GM23338 (cell line): ENCODE results near the gene MYOZ1. TPM values are rescaled to one million over a fixed set of nuclear protein-coding genes. Genes with fewer than 3 reads are reported as not detected.
A peak's percentile ranks its signal among the peaks of the same experiment; 100 is the strongest.

Source experiments
- ATAC-seq: fragments of 200-7000 bp; cut with Tn5 transposase; 3 replicates; pipeline ENCODE4 v1.9.1; 2020
- DNase-seq: peaks from one replicate; pipeline ENCODE4 v3.0.0-alpha.2; 2015; ENCODE audit warnings: low spot score
- H2AFZ ChIP-seq: fragments of 200-600 bp; sonication (generic); 2 replicates; pipeline ENCODE4 v1.8.0; 2016; ENCODE audit warnings: antibody characterized with exemption, mild to moderate bottlenecking, moderate library complexity
- H3F3A ChIP-seq: fragments of 200-600 bp; sonication (generic); replicated peaks from 2 replicates; pipeline ENCODE4 v1.8.0; 2017; ENCODE audit warnings: antibody characterized with exemption, mixed run types, low read depth
- H3K27ac ChIP-seq: fragments of 200-600 bp; sonication (generic); 2 replicates; pipeline ENCODE4 v1.6.1; 2016; ENCODE audit warnings: low read depth
- H3K27me3 ChIP-seq: fragments of 200-600 bp; sonication (generic); 2 replicates; pipeline ENCODE4 v1.8.0; 2016; ENCODE audit warnings: mild to moderate bottlenecking, mixed run types, moderate library complexity; ENCODE audit not compliant: insufficient read depth
- H3K36me3 ChIP-seq: fragments of 200-600 bp; sonication (generic); 2 replicates; pipeline ENCODE4 v1.8.0; 2016; ENCODE audit warnings: mild to moderate bottlenecking; ENCODE audit not compliant: insufficient read depth
- H3K4me1 ChIP-seq: fragments of 200-600 bp; sonication (generic); 2 replicates; pipeline ENCODE4 v1.8.0; 2016; ENCODE audit warnings: mild to moderate bottlenecking, moderate library complexity; ENCODE audit not compliant: insufficient read depth
- H3K4me2 ChIP-seq: fragments of 200-600 bp; sonication (generic); 2 replicates; pipeline ENCODE4 v1.7.1; 2017; ENCODE audit warnings: mixed run types
- H3K4me3 ChIP-seq: fragments of 200-600 bp; sonication (generic); 2 replicates; pipeline ENCODE4 v1.6.1; 2016; ENCODE audit warnings: mixed run types
- H3K79me2 ChIP-seq: fragments of 200-600 bp; sonication (generic); replicated peaks from 2 replicates; pipeline ENCODE4 v1.8.0; 2017; ENCODE audit warnings: mild to moderate bottlenecking; ENCODE audit not compliant: insufficient read depth
- H3K9me2 ChIP-seq: fragments of 200-600 bp; sonication (generic); 2 replicates; pipeline ENCODE4 v1.8.0; 2017; ENCODE audit not compliant: insufficient read depth
- H4K20me1 ChIP-seq: fragments of 200-600 bp; sonication (generic); replicated peaks from 2 replicates; pipeline ENCODE4 v1.8.0; 2017; ENCODE audit warnings: mild to moderate bottlenecking; ENCODE audit not compliant: insufficient read depth
- H3K27ac Mint-ChIP-seq: 2 replicates; pipeline ENCODE4 v1.8.0; 2020; ENCODE audit warnings: inconsistent platforms, mild to moderate bottlenecking, moderate library complexity, mixed read lengths
- H3K27me3 Mint-ChIP-seq: 3 replicates; pipeline ENCODE4 v1.8.0; 2022; ENCODE audit warnings: low read depth, mild to moderate bottlenecking, moderate library complexity, mixed read lengths, inconsistent platforms; ENCODE audit not compliant: insufficient read depth, poor library complexity
- H3K36me3 Mint-ChIP-seq: 3 replicates; pipeline ENCODE4 v1.8.0; 2021; ENCODE audit warnings: low read depth, mild to moderate bottlenecking, inconsistent platforms, moderate library complexity, mixed read lengths
- H3K4me1 Mint-ChIP-seq: 3 replicates; pipeline ENCODE4 v1.8.0; 2020; ENCODE audit warnings: mild to moderate bottlenecking, inconsistent platforms, mixed read lengths
- H3K4me3 Mint-ChIP-seq: 3 replicates; pipeline ENCODE4 v1.8.0; 2021; ENCODE audit warnings: moderate library complexity, mild to moderate bottlenecking, inconsistent platforms, mixed read lengths
- H3K9me3 Mint-ChIP-seq: 3 replicates; pipeline ENCODE4 v1.8.0; 2020; ENCODE audit warnings: moderate library complexity, mild to moderate bottlenecking, inconsistent platforms, mixed read lengths
- CREB1 ChIP-seq: fragments of 250-450 bp; sonication (Bioruptor Pico); IDR thresholded peaks from 2 replicates; pipeline ENCODE4 v1.5.0; 2020; ENCODE audit warnings: low read depth, mild to moderate bottlenecking, moderate library complexity
- CTCF ChIP-seq, 2 experiments: fragments of 200-600 bp in 1 of 2; sonication (generic) in 1 of 2; conservative IDR thresholded peaks; 2 replicates each; pipeline versions ENCODE4 v1.5.1 to v1.6.1; 2016 to 2017; ENCODE audit warnings: antibody characterized with exemption in 2 of 2, low read depth in 2 of 2, mild to moderate bottlenecking in 2 of 2, moderate library complexity in 1 of 2
- ETS1 ChIP-seq: IDR thresholded peaks from 2 replicates; pipeline ENCODE4 v1.6.1; 2016; ENCODE audit warnings: antibody characterized with exemption
- EZH2 ChIP-seq: fragments of 200-600 bp; sonication (generic); IDR thresholded peaks from one replicate; pipeline ENCODE4 v1.8.0; 2017; ENCODE audit warnings: antibody characterized with exemption, mild to moderate bottlenecking, low read depth; ENCODE audit not compliant: unreplicated experiment
- JUNB ChIP-seq: IDR thresholded peaks from one replicate; pipeline ENCODE4 v1.6.1; 2016; ENCODE audit warnings: antibody characterized with exemption; ENCODE audit not compliant: unreplicated experiment
- NANOG ChIP-seq: IDR thresholded peaks from 2 replicates; pipeline ENCODE4 v1.6.1; 2016; ENCODE audit warnings: antibody characterized with exemption, borderline replicate concordance
- polyA plus RNA-seq: library from polyadenylated mRNA; unstranded; fragments of >200 nt; fragmentation: Nextera tagmentation; extraction: Ambion mirVana; gene quantifications from 2 replicates; pipeline ENCODE4 v1.2.1, GENCODE V29; 2016
- total RNA-seq: library from RNA; depleted of rRNA; stranded (reverse); fragments of >200 nt; shearing (Covaris generic); gene quantifications from 2 replicates; pipeline ENCODE4 v1.2.3, GENCODE V29; 2014

Gene MYOZ1
- total and polyA plus RNA-seq, 2 experiments from 2014 or later, result 2.4 to 2.7 TPM

DNA sequence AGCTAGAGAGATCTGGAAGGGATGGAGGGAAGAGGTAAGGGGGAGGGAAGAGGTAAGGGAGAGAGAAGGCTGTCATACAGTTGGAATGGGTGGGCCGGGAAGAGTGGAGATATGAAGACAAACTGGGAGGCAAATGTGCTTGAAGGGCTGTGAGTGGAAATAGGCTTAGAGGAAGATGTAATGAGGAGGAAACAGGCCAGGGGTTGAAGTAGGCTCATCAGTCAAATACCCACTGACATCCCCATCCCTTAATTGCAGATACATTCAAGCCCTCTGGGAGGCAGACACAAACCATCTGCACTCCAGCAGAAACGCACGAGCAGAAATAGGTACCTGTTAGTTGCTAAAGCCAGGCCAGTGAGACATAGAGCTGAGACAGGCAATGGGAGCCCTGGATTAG, 12.4 kb upstream of the MYOZ1 start:
- peaks cover 7% of the 10 kb centered on the region for H3K27me3 Mint-ChIP-seq
- no peak overlapping the region for H3K4me3 Mint-ChIP-seq
- no peak overlapping the region for H2AFZ ChIP-seq

GRCh38 chr10:73653195-73653594, 11.9 kb upstream of the MYOZ1 start:
- Histone ChIP-seq H3K4me3 (no peak overlapping the region), H3K27me3 (no peaks in the 10 kb centered on the region), H4K20me1 (no peaks in the 10 kb centered on the region; the same call in 1 of the 2 replicates), H3K9me2 (no peaks in the 10 kb centered on the region), H3K4me2 (no peak overlapping the region), H3F3A (no peaks in the 10 kb centered on the region), H3K79me2 (no peaks in the 10 kb centered on the region), H2AFZ (no peak overlapping the region), H3K36me3 (no peaks in the 10 kb centered on the region), H3K4me1 (no peaks in the 10 kb centered on the region), H3K27ac (no peak overlapping the region)
- ATAC-seq, result no peak
- Mint-ChIP-seq H3K27ac (no peak overlapping the region), H3K4me3 (no peak overlapping the region), H3K9me3 (no peaks in the 10 kb centered on the region; the same call in 2 of the 3 replicates), H3K36me3 (no peaks in the 10 kb centered on the region; the same call in 2 of the 3 replicates), H3K27me3 (peaks cover 9% of the 10 kb centered on the region), H3K4me1 (peaks cover 12% of the 10 kb centered on the region)
- DNase-seq, result no peak
- TF ChIP-seq JUNB (no peak), CREB1 (CRISPR knock-in tag) (no peak), NANOG (no peak), EZH2 (no peak), ETS1 (no peak), CTCF (conservative IDR thresholded peaks at IDR 0.05; ENCODE audit: low read depth in 2 of 2) (no peak)

More for the DNA sequence above, 12.4 kb upstream of the MYOZ1 start:
- no peak overlapping the region for H3K4me2 ChIP-seq
- Mint-ChIP-seq H3K27ac (no peak overlapping the region), H3K36me3 (no peaks in the 10 kb centered on the region; the same call in 2 of the 3 replicates), H3K4me1 (peaks cover 10% of the 10 kb centered on the region), H3K9me3 (no peaks in the 10 kb centered on the region; the same call in 2 of the 3 replicates)
- H3F3A ChIP-seq, result no peaks in the 10 kb centered on the region
- no peaks in the 10 kb centered on the region for H3K9me2 ChIP-seq
- DNase-seq (peak; percentile 40), ATAC-seq (peak; percentile 54)
- H4K20me1 ChIP-seq, result no peaks in the 10 kb centered on the region; the same call in 1 of the 2 replicates
- H3K36me3 ChIP-seq, result no peaks in the 10 kb centered on the region
- H3K27me3 ChIP-seq, result no peaks in the 10 kb centered on the region
- H3K27ac ChIP-seq, result no peak overlapping the region
- TF ChIP-seq ETS1 (no peak), CTCF (conservative IDR thresholded peaks at IDR 0.05; ENCODE audit: low read depth in 2 of 2) (peak; percentile 15 to 61; a peak in 3 of 4 replicates)
- H3K4me1 ChIP-seq, result no peaks in the 10 kb centered on the region
- H3K79me2 ChIP-seq, result no peaks in the 10 kb centered on the region
- no peak overlapping the region for H3K4me3 ChIP-seq
